H9 (cell line): ENCODE results near the gene ZC3H8. TPM values are rescaled to one million over a fixed set of nuclear protein-coding genes. Genes with fewer than 3 reads are reported as not detected.

Source experiments
- DNase-seq: peaks from one replicate; pipeline ENCODE4 v3.0.0-alpha.2; 2017
- H2AFZ ChIP-seq: one replicate; pipeline ENCODE4 v1.6.1; 2013; ENCODE audit warnings: mild to moderate bottlenecking, low read length, control low read depth, moderate library complexity
- H2AK5ac ChIP-seq: 2 replicates; pipeline ENCODE4 v1.6.1; 2013; ENCODE audit warnings: low read length, control low read depth, mixed read lengths; ENCODE audit not compliant: insufficient read length
- H2BK120ac ChIP-seq: one replicate; pipeline ENCODE4 v1.6.1; 2013; ENCODE audit warnings: low read depth, mild to moderate bottlenecking, low read length, control low read depth, inconsistent platforms; ENCODE audit not compliant: poor library complexity, severe bottlenecking
- H2BK12ac ChIP-seq: 2 replicates; pipeline ENCODE4 v1.6.1; 2013; ENCODE audit warnings: low read length, control low read depth, mixed read lengths, low read depth; ENCODE audit not compliant: insufficient read length
- H2BK15ac ChIP-seq: 2 replicates; pipeline ENCODE4 v1.6.1; 2013; ENCODE audit warnings: low read depth, low read length, control low read depth
- H2BK20ac ChIP-seq: one replicate; pipeline ENCODE4 v1.6.1; 2013; ENCODE audit warnings: low read depth, mild to moderate bottlenecking, low read length, control low read depth, inconsistent platforms; ENCODE audit not compliant: poor library complexity, severe bottlenecking
- H2BK5ac ChIP-seq: 2 replicates; pipeline ENCODE4 v1.6.1; 2013; ENCODE audit warnings: low read length, control low read depth, mixed read lengths; ENCODE audit not compliant: insufficient read length
- H3K14ac ChIP-seq: 2 replicates; pipeline ENCODE4 v1.6.1; 2013; ENCODE audit warnings: low read length, control low read depth; ENCODE audit not compliant: insufficient read depth
- H3K18ac ChIP-seq: 2 replicates; pipeline ENCODE4 v1.6.1; 2013; ENCODE audit warnings: low read depth, mild to moderate bottlenecking, mixed read lengths, low read length, control low read depth; ENCODE audit not compliant: insufficient read length
- H3K23ac ChIP-seq: 2 replicates; pipeline ENCODE4 v1.6.1; 2013; ENCODE audit warnings: low read length, control low read depth, mixed read lengths, low read depth; ENCODE audit not compliant: insufficient read length
- H3K23me2 ChIP-seq: 2 replicates; pipeline ENCODE4 v1.6.1; 2013; ENCODE audit warnings: low read depth, mild to moderate bottlenecking, mixed read lengths, low read length, control low read depth; ENCODE audit not compliant: insufficient read length, poor library complexity, severe bottlenecking
- H3K27ac ChIP-seq: 2 replicates; pipeline ENCODE4 v1.5.1; 2013; ENCODE audit warnings: low read length, control low read depth, mixed read lengths, low read depth; ENCODE audit not compliant: insufficient read length
- H3K27me3 ChIP-seq: 2 replicates; pipeline ENCODE4 v1.6.1; 2013; ENCODE audit warnings: low read length, control low read depth, inconsistent platforms; ENCODE audit not compliant: insufficient read depth
- H3K4ac ChIP-seq: 2 replicates; pipeline ENCODE4 v1.6.1; 2013; ENCODE audit warnings: low read depth, mild to moderate bottlenecking, control low read depth, inconsistent platforms, low read length, moderate library complexity
- H3K4me1 ChIP-seq: 2 replicates; pipeline ENCODE4 v1.6.1; 2013; ENCODE audit warnings: low read length, control low read depth, inconsistent platforms; ENCODE audit not compliant: insufficient read depth
- H3K4me2 ChIP-seq: 2 replicates; pipeline ENCODE4 v1.6.1; 2013; ENCODE audit warnings: low read length, control low read depth, mixed read lengths; ENCODE audit not compliant: insufficient read length, insufficient read depth
- H3K56ac ChIP-seq: 2 replicates; pipeline ENCODE4 v1.6.1; 2013; ENCODE audit warnings: low read depth, mild to moderate bottlenecking, mixed read lengths, low read length, control low read depth; ENCODE audit not compliant: insufficient read length
- H3K79me1 ChIP-seq: 2 replicates; pipeline ENCODE4 v1.6.1; 2013; ENCODE audit warnings: low read depth, mild to moderate bottlenecking, moderate library complexity, low read length, control low read depth, inconsistent platforms; ENCODE audit not compliant: insufficient read depth, poor library complexity, severe bottlenecking
- H3K79me2 ChIP-seq: 2 replicates; pipeline ENCODE4 v1.6.1; 2013; ENCODE audit warnings: low read length, control low read depth, inconsistent platforms; ENCODE audit not compliant: insufficient read depth
- H3K9ac ChIP-seq: 2 replicates; pipeline ENCODE4 v1.6.1; 2013; ENCODE audit warnings: low read length, control low read depth, mixed read lengths; ENCODE audit not compliant: insufficient read length; ENCODE audit errors: extremely low read depth
- H3K9me3 ChIP-seq: one replicate; pipeline ENCODE4 v1.6.1; 2013; ENCODE audit warnings: low read depth, low read length, inconsistent platforms; ENCODE audit not compliant: control insufficient read depth
- H3T11ph ChIP-seq: one replicate; pipeline ENCODE4 v1.6.1; 2013; ENCODE audit warnings: mild to moderate bottlenecking, low read length, control low read depth, inconsistent platforms
- H4K20me1 ChIP-seq: one replicate; pipeline ENCODE4 v1.6.1; 2013; ENCODE audit not compliant: control insufficient read depth, insufficient read length, insufficient read depth
- H4K5ac ChIP-seq: 2 replicates; pipeline ENCODE4 v1.6.1; 2013; ENCODE audit warnings: low read depth, mild to moderate bottlenecking, mixed read lengths, low read length, control low read depth; ENCODE audit not compliant: insufficient read length
- H4K8ac ChIP-seq: replicated peaks from 2 replicates; pipeline ENCODE4 v1.6.1; 2013; ENCODE audit warnings: low read length, control low read depth, mixed read lengths, low read depth; ENCODE audit not compliant: insufficient read length
- H4K91ac ChIP-seq: 2 replicates; pipeline ENCODE4 v1.6.1; 2013; ENCODE audit warnings: low read depth, mild to moderate bottlenecking, moderate library complexity, mixed read lengths, low read length, control low read depth; ENCODE audit not compliant: insufficient read length
- H3K27ac Mint-ChIP-seq, 3 experiments: 2 replicates in 2 of 3; 3 replicates in 1 of 3; pipeline ENCODE4 v1.8.0; 2020 to 2021; ENCODE audit warnings: mixed read lengths in 3 of 3, mild to moderate bottlenecking in 1 of 3, moderate library complexity in 1 of 3
- H3K27me3 Mint-ChIP-seq: 2 replicates; pipeline ENCODE4 v1.8.0; 2021; ENCODE audit warnings: low read depth, mild to moderate bottlenecking, moderate library complexity, mixed read lengths
- H3K36me3 Mint-ChIP-seq, 3 experiments: 2 replicates in 2 of 3; 3 replicates in 1 of 3; pipeline ENCODE4 v1.8.0; 2020 to 2021; ENCODE audit warnings: low read depth in 3 of 3, mixed read lengths in 3 of 3; ENCODE audit not compliant: insufficient read depth in 1 of 3
- H3K4me1 Mint-ChIP-seq, 2 experiments: 2 replicates each; pipeline ENCODE4 v1.8.0; 2020; ENCODE audit warnings: mixed read lengths in 2 of 2
- H3K4me3 Mint-ChIP-seq, 2 experiments: 2 replicates in 1 of 2; 3 replicates in 1 of 2; pipeline ENCODE4 v1.8.0; 2020 to 2021; ENCODE audit warnings: mild to moderate bottlenecking in 2 of 2, mixed read lengths in 2 of 2, moderate library complexity in 1 of 2
- H3K9me3 Mint-ChIP-seq, 2 experiments: 2 replicates in 1 of 2; 3 replicates in 1 of 2; pipeline ENCODE4 v1.8.0; 2020; ENCODE audit warnings: mild to moderate bottlenecking in 2 of 2, mixed read lengths in 2 of 2, moderate library complexity in 1 of 2
- CTCF ChIP-seq: fragments of 200-600 bp; sonication (generic); conservative IDR thresholded peaks from 3 replicates; pipeline ENCODE4 v1.8.0; 2021; ENCODE audit warnings: antibody characterized with exemption, mild to moderate bottlenecking
- WGBS: extraction: QIAGEN DNeasy Blood & Tissue Kit; methylation state at CpG from one replicate; pipeline ENCODE4 v1.1.7; 2013; ENCODE audit warnings: missing lambda C conversion rate, low lambda C conversion rate, mixed read lengths; ENCODE audit not compliant: insufficient read length; ENCODE audit errors: extremely low coverage; 5-methylcytosine and 5-hydroxymethylcytosine counted together
- total RNA-seq: library from RNA; stranded (reverse); gene quantifications from 2 replicates; pipeline ENCODE4 v1.2.1, GENCODE V29; 2021

The ZC3H8 gene
- total RNA-seq, 1 experiment from 2014 or later, result 6.9 TPM

GRCh38 chr2:112290648-112291047 is 35.8 kb upstream of the ZC3H8 start:
- Histone ChIP-seq H3T11ph (no peak overlapping the region), H2BK20ac (no peak overlapping the region), H3K18ac (no peak overlapping the region), H2AK5ac (no peak overlapping the region), H4K91ac (no peak overlapping the region), H4K20me1 (no peaks in the 10 kb centered on the region), H4K5ac (no peak overlapping the region), H3K9me3 (no peaks in the 10 kb centered on the region), H3K79me1 (no peaks in the 10 kb centered on the region), H3K27me3 (no peaks in the 10 kb centered on the region), H3K14ac (no peak overlapping the region), H4K8ac (no peak overlapping the region), H2AFZ (no peak overlapping the region), H3K23ac (no peak overlapping the region), H3K23me2 (no peaks in the 10 kb centered on the region), H3K4ac (no peak overlapping the region), H3K4me1 (no peaks in the 10 kb centered on the region), H3K79me2 (no peaks in the 10 kb centered on the region), H3K27ac (no peak overlapping the region), H2BK120ac (no peak overlapping the region), H3K4me2 (no peak overlapping the region), H2BK5ac (no peak overlapping the region), H2BK12ac (no peak overlapping the region), H3K9ac (no peak overlapping the region), H2BK15ac (no peak overlapping the region), H3K56ac (no peak overlapping the region)
- Mint-ChIP-seq H3K27ac (no peak overlapping the region), H3K9me3 (no peaks in the 10 kb centered on the region), H3K27me3 (no peaks in the 10 kb centered on the region), H3K36me3 (no peaks in the 10 kb centered on the region), H3K4me3 (no peak overlapping the region), H3K4me1 (no peaks in the 10 kb centered on the region)
- whole genome bisulfite sequencing, result no CpG with 5 or more reads among the region's 1 CpG
- no peak for TF ChIP-seq CTCF
- no peak for DNase-seq
